H1 (cell line): ENCODE measurements around the gene THUMPD2. TPM values are rescaled to one million over a fixed set of nuclear protein-coding genes. Genes with fewer than 3 reads are reported as not detected.

Experiments used
- CTCF ChIA-PET: fragments of 300-600 bp; sonication (Branson Sonifier 250); formaldehyde crosslinking; loops from one replicate; lab custom pipeline; 2021; ENCODE audit not compliant: partially characterized antibody; lab: Charles Lee
- POLR2A ChIA-PET: fragments of 300-600 bp; sonication (Branson Sonifier 250); formaldehyde crosslinking; loops from one replicate; lab custom pipeline; 2021; ENCODE audit warnings: inconsistent platforms; ENCODE audit not compliant: partially characterized antibody; lab: Charles Lee
- DNase-seq, 2 experiments: peaks; one replicate each; pipeline versions ENCODE4 v3.0.0 to v3.0.0-alpha.2; 2010 to 2022; ENCODE audit warnings: low spot score in 2 of 2, low read depth in 1 of 2, mixed read lengths in 1 of 2
- FAIRE-seq: peaks from 2 replicates; lab custom pipeline; 2011; peaks lifted over from hg19 to GRCh38; lab: Jason Lieb, UNC
- H2AFZ ChIP-seq: 2 replicates; pipeline ENCODE4 v1.8.1; 2012; ENCODE audit warnings: low read length, inconsistent platforms
- H2AK5ac ChIP-seq: 2 replicates; pipeline ENCODE4 v1.6.1; 2013; ENCODE audit warnings: low read depth, low read length
- H2BK120ac ChIP-seq: replicated peaks from 2 replicates; pipeline ENCODE3; 2013; ENCODE audit warnings: low read depth, low read length, inconsistent platforms
- H2BK12ac ChIP-seq: 2 replicates; pipeline ENCODE4 v1.6.1; 2013; ENCODE audit warnings: low read depth, low read length
- H2BK15ac ChIP-seq: 2 replicates; pipeline ENCODE4 v1.6.1; 2013; ENCODE audit warnings: low read length
- H2BK20ac ChIP-seq: 2 replicates; pipeline ENCODE4 v1.6.1; 2013; ENCODE audit warnings: low read length
- H2BK5ac ChIP-seq: 2 replicates; pipeline ENCODE4 v1.6.1; 2013; ENCODE audit warnings: low read depth, low read length
- H3K14ac ChIP-seq: 2 replicates; pipeline ENCODE4 v1.6.1; 2013; ENCODE audit warnings: inconsistent platforms; ENCODE audit not compliant: insufficient read length
- H3K18ac ChIP-seq: 2 replicates; pipeline ENCODE4 v1.6.1; 2013; ENCODE audit warnings: low read length; ENCODE audit errors: extremely low read depth
- H3K23ac ChIP-seq: 2 replicates; pipeline ENCODE4 v1.6.1; 2013; ENCODE audit warnings: inconsistent platforms; ENCODE audit not compliant: insufficient read length
- H3K23me2 ChIP-seq: 2 replicates; pipeline ENCODE4 v1.6.1; 2013; ENCODE audit warnings: low read depth, low read length
- H3K27ac ChIP-seq: 2 replicates; pipeline ENCODE4 v1.6.1; 2011; ENCODE audit warnings: low read depth, low read length, inconsistent platforms
- H3K27me3 ChIP-seq, 4 experiments: replicated peaks in 1 of 4; 1 replicate in 1 of 4; 2 replicates in 3 of 4; pipeline versions ENCODE4 v1.6.1 to v1.8.1; 2011 to 2013; ENCODE audit warnings: low read length in 3 of 4, mild to moderate bottlenecking in 3 of 4, inconsistent platforms in 2 of 4, mixed read lengths in 2 of 4, moderate library complexity in 1 of 4; ENCODE audit not compliant: control insufficient read depth in 3 of 4, insufficient read depth in 3 of 4; ENCODE audit errors: extremely low read depth in 1 of 4
- H3K36me3 ChIP-seq, 4 experiments: 2 replicates each; pipeline versions ENCODE4 v1.6.1 to v1.8.1; 2011 to 2013; ENCODE audit warnings: mild to moderate bottlenecking in 4 of 4, low read length in 3 of 4, moderate library complexity in 2 of 4, control low read depth in 1 of 4, inconsistent platforms in 1 of 4; ENCODE audit not compliant: insufficient read depth in 4 of 4, control insufficient read depth in 2 of 4
- H3K4ac ChIP-seq: replicated peaks from 2 replicates; pipeline ENCODE3; 2013; ENCODE audit warnings: low read length, low read depth, mixed read lengths, inconsistent platforms; ENCODE audit not compliant: insufficient read length
- H3K4me1 ChIP-seq, 4 experiments: replicated peaks in 1 of 4; 1 replicate in 1 of 4; 2 replicates in 3 of 4; pipeline versions ENCODE4 v1.6.1 to v1.8.1; 2011 to 2013; ENCODE audit warnings: low read length in 3 of 4, inconsistent platforms in 2 of 4, mixed read lengths in 1 of 4; ENCODE audit not compliant: insufficient read depth in 4 of 4, control insufficient read depth in 3 of 4
- H3K4me2 ChIP-seq, 2 experiments: 2 replicates each; pipeline versions ENCODE4 v1.6.1 to v1.8.1; 2011 to 2013; ENCODE audit warnings: low read depth in 2 of 2, low read length in 2 of 2, control low read depth in 1 of 2, inconsistent platforms in 1 of 2, mild to moderate bottlenecking in 1 of 2; ENCODE audit not compliant: insufficient read depth in 1 of 2
- H3K4me3 ChIP-seq, 4 experiments: fragments of 200-600, 300-600 bp in 1 of 4; sonication (generic), shearing (Covaris generic), sonication (Bioruptor Twin) in 1 of 4; 2 replicates each; pipeline versions ENCODE4 v1.5.1 to v1.8.1; 2011 to 2016; ENCODE audit warnings: low read length in 4 of 4, low read depth in 3 of 4, control low read depth in 2 of 4, inconsistent platforms in 2 of 4, mild to moderate bottlenecking in 2 of 4, mixed read lengths in 1 of 4, moderate library complexity in 1 of 4; ENCODE audit not compliant: insufficient read depth in 2 of 4; ENCODE audit errors: extremely low read depth in 1 of 4
- H3K56ac ChIP-seq: replicated peaks from 2 replicates; pipeline ENCODE3; 2013; ENCODE audit warnings: low read depth, mild to moderate bottlenecking, mixed read lengths, low read length, inconsistent platforms; ENCODE audit not compliant: insufficient read length
- H3K79me1 ChIP-seq: 2 replicates; pipeline ENCODE4 v1.6.1; 2013; ENCODE audit warnings: low read depth, low read length, control low read depth
- H3K79me2 ChIP-seq, 2 experiments: 2 replicates each; pipeline versions ENCODE4 v1.6.1 to v1.8.1; 2012 to 2013; ENCODE audit warnings: low read length in 2 of 2, mild to moderate bottlenecking in 2 of 2, inconsistent platforms in 1 of 2; ENCODE audit not compliant: insufficient read depth in 2 of 2, control insufficient read depth in 1 of 2
- H3K9ac ChIP-seq, 4 experiments: replicated peaks in 1 of 4; 1 replicate in 1 of 4; 2 replicates in 3 of 4; pipeline versions ENCODE4 v1.6.1 to v1.8.1; 2011 to 2013; ENCODE audit warnings: low read depth in 3 of 4, low read length in 3 of 4, control low read depth in 2 of 4, mild to moderate bottlenecking in 2 of 4, moderate library complexity in 2 of 4, inconsistent platforms in 1 of 4; ENCODE audit errors: extremely low read depth in 1 of 4
- H3K9me3 ChIP-seq, 2 experiments: 2 replicates each; pipeline versions ENCODE4 v1.6.1 to v1.8.1; 2012 to 2013; ENCODE audit warnings: mild to moderate bottlenecking in 2 of 2, moderate library complexity in 2 of 2, control low read depth in 1 of 2, inconsistent platforms in 1 of 2, low read depth in 1 of 2, low read length in 1 of 2, mixed read lengths in 1 of 2; ENCODE audit not compliant: insufficient read depth in 2 of 2
- H4K20me1 ChIP-seq, 2 experiments: replicated peaks in 1 of 2; 2 replicates each; pipeline versions ENCODE3 to v1.8.1; 2011 to 2013; ENCODE audit warnings: inconsistent platforms in 2 of 2, low read length in 2 of 2, mild to moderate bottlenecking in 1 of 2; ENCODE audit not compliant: insufficient read depth in 2 of 2, control insufficient read depth in 1 of 2
- H4K5ac ChIP-seq: 2 replicates; pipeline ENCODE4 v1.6.1; 2013; ENCODE audit warnings: low read length, low read depth, mixed read lengths, inconsistent platforms; ENCODE audit not compliant: insufficient read length
- H4K8ac ChIP-seq: 2 replicates; pipeline ENCODE4 v1.8.0; 2013; ENCODE audit warnings: mild to moderate bottlenecking, moderate library complexity, low read length, inconsistent platforms; ENCODE audit not compliant: insufficient read depth; ENCODE audit errors: extremely low read depth
- H4K91ac ChIP-seq: replicated peaks from 2 replicates; pipeline ENCODE3; 2013; ENCODE audit warnings: low read length, mixed read lengths, inconsistent platforms; ENCODE audit not compliant: insufficient read length
- CHD1 ChIP-seq: IDR thresholded peaks from 2 replicates; pipeline ENCODE4 v1.6.1; 2012; ENCODE audit warnings: low read depth, low read length, improper control_type of control experiment
- HDAC6 ChIP-seq: IDR thresholded peaks from one replicate; pipeline ENCODE4 v1.7.1; 2012; ENCODE audit warnings: low read depth, mild to moderate bottlenecking, inconsistent platforms, low read length, moderate library complexity
- POLR2AphosphoS5 ChIP-seq: IDR thresholded peaks from 2 replicates; pipeline ENCODE4 v1.6.1; 2011; ENCODE audit warnings: low read depth, low read length
- POU5F1 ChIP-seq: IDR thresholded peaks from 2 replicates; pipeline ENCODE4 v1.6.1; 2011; ENCODE audit warnings: low read depth, mild to moderate bottlenecking, low read length, moderate library complexity
- SIRT6 ChIP-seq: IDR thresholded peaks from one replicate; pipeline ENCODE4 v1.7.1; 2012; ENCODE audit warnings: low read length, inconsistent platforms
- ZNF274 ChIP-seq: IDR thresholded peaks from 2 replicates; pipeline ENCODE4 v1.7.0; 2012; ENCODE audit warnings: low read length, borderline replicate concordance; ENCODE audit errors: extremely low read depth
- WGBS, 2 experiments: shearing (Covaris generic) in 1 of 2; methylation state at CpG; one replicate each; pipeline versions ENCODE4 v1.1.6 to v1.1.7; 2013 to 2015; ENCODE audit warnings: low lambda C conversion rate in 2 of 2, mixed read lengths in 2 of 2, inconsistent platforms in 1 of 2, low coverage in 1 of 2, missing lambda C conversion rate in 1 of 2; ENCODE audit not compliant: insufficient replicate concordance in 2 of 2, insufficient coverage in 1 of 2, insufficient read length in 1 of 2; ENCODE audit errors: extremely low coverage in 1 of 2, missing lambda C conversion rate in 1 of 2; 5-methylcytosine and 5-hydroxymethylcytosine counted together
- polyA plus RNA-seq, 7 experiments: library from polyadenylated mRNA; depleted of rRNA in 3 of 7; stranded (reverse) in 5 of 7; unstranded in 2 of 7; fragments of >200 nt in 5 of 7; fragments of 200-250 nt in 2 of 7; gene quantifications; 1 replicate in 5 of 7; 2 replicates in 1 of 7; 4 replicates in 1 of 7; pipeline versions ENCODE4 v1.2.1 to v1.2.3, GENCODE V29; 2011 to 2013; ENCODE audit warnings: missing spikeins in 2 of 7, mixed read lengths in 2 of 7
- total RNA-seq: library from RNA; stranded (reverse); fragmentation: NEBNext Ultra II Directional; extraction: Animal tissue kit (Norgen Biotek cat#: 25700); gene quantifications from 2 replicates; pipeline ENCODE4 v1.2.1, GENCODE V29; 2021

Gene THUMPD2
- total and polyA plus RNA-seq, 2 of the 8 experiments (the other 6 are each of a cell fraction or from before 2014, with no cell fraction given) = 8.6 to 17.0 TPM

- no peaks in the 10 kb centered on the region for H4K20me1 ChIP-seq
- no peak overlapping the region for H3K9ac ChIP-seq
- no peak overlapping the region for H2BK12ac ChIP-seq
- ChIA-PET POLR2A (interaction anchor here (0.5 kb wide), 1 partner anchor 40 kb away, joined by 3 read pairs; no protein-coding TSS in a partner anchor), CTCF (interaction anchor here (0.6 to 3.7 kb wide), 3 partner anchors 26 to 111 kb away, joined by 3 to 17 read pairs (median 3); no protein-coding TSS in a partner anchor)
- no peak overlapping the region for H2BK5ac ChIP-seq
- H4K5ac ChIP-seq = no peak overlapping the region
- H3K27ac ChIP-seq = no peak overlapping the region
- H4K8ac ChIP-seq = no peak overlapping the region
- WGBS, 2 experiments = 77% methylated on average over 3 of the region's 3 CpGs; no CpG with 5 or more reads in 1 of the 2 experiments
- H3K4ac ChIP-seq = no peak overlapping the region
- H3K23ac ChIP-seq = no peak overlapping the region
- H2AK5ac ChIP-seq = no peak overlapping the region
- no peak overlapping the region for H4K91ac ChIP-seq
- H3K79me1 ChIP-seq = no peaks in the 10 kb centered on the region
- no peaks in the 10 kb centered on the region for H3K23me2 ChIP-seq
- no peaks in the 10 kb centered on the region for H3K4me1 ChIP-seq
- FAIRE-seq (no peak), DNase-seq (no peak)
- no peaks in the 10 kb centered on the region for H3K79me2 ChIP-seq
- no peak overlapping the region for H3K18ac ChIP-seq
- no peak overlapping the region for H2BK120ac ChIP-seq
- TF ChIP-seq ZNF274 (no peak), POU5F1 (no peak), HDAC6 (no peak), CHD1 (no peak), POLR2AphosphoS5 (no peak), SIRT6 (no peak)
- H3K9me3 ChIP-seq = peaks cover 6 to 9% of the 10 kb centered on the region in 2 experiments; a peak in 3 of 4 replicates
- no peak overlapping the region for H3K56ac ChIP-seq
- no peak overlapping the region for H3K4me3 ChIP-seq
- no peak overlapping the region for H2BK15ac ChIP-seq
- H3K4me2 ChIP-seq = no peak overlapping the region
- H2BK20ac ChIP-seq = no peak overlapping the region
- H2AFZ ChIP-seq = no peak overlapping the region
- H3K27me3 ChIP-seq = no peaks in the 10 kb centered on the region
- H3K14ac ChIP-seq = no peak overlapping the region
- peaks cover 0 to 2% (median 0%) of the 10 kb centered on the region in 4 experiments; a peak in 1 of 8 replicates for H3K36me3 ChIP-seq
Observed at GRCh38 chr2:39704540-39704939, 74.5 kb downstream of the THUMPD2 start.
